Activated CD8-positive, alpha-beta memory T cell treated with anti-CD3 and anti-CD28 coated beads for 4 hours (primary cell): ENCODE measurements around the gene SMDT1.
"Not testable (repeated sequence)": the region's sequence is repeated elsewhere in the genome, so short reads cannot be mapped to it uniquely, and the experiment has no call there.

Source experiments
- DNase-seq, 2 donors: peaks; one replicate each; pipeline ENCODE4 v3.0.0-alpha.2; 2020; ENCODE audit warnings: low read depth in 2 of 2

Gene SMDT1

GRCh38 chr22:42070517-42071422 is 8.7 kb upstream of the SMDT1 start, which contains the start of gene NAGA:
Gene NAGA, minus strand, starts transcription at chr22:42070812. Its CDS starts 515 bp downstream, at chr22:42070297.
- peak; percentile 63 to 80 for DNase-seq

- not testable (repeated sequence) for DNase-seq
Measured at GRCh38 chr22:42071508-42071907, 8.0 kb upstream of the SMDT1 start.

- no peak for DNase-seq
Measured at GRCh38 chr22:42072606-42073330, 6.7 kb upstream of the SMDT1 start.

GRCh38 chr22:42073621-42074041 is 5.9 kb upstream of the SMDT1 start:
- DNase-seq: no peak

GRCh38 chr22:42074132-42074811 is 5.2 kb upstream of the SMDT1 start, which contains the start of gene PHETA2:
Gene PHETA2, plus strand, starts transcription at chr22:42074248. Its CDS starts 3,046 bp downstream, at chr22:42077294.
- DNase-seq: no peak

GRCh38 chr22:42074846-42075676 is 4.4 kb upstream of the SMDT1 start:
- DNase-seq: no peak

- DNase-seq: no peak
Measured at GRCh38 chr22:42076764-42077485, 2.6 kb upstream of the SMDT1 start.

GRCh38 chr22:42077486-42078125 is 1.9 kb upstream of the SMDT1 start:
- no peak for DNase-seq

- DNase-seq: no peak
Measured at GRCh38 chr22:42078469-42079318, 806 bp upstream of the SMDT1 start.

GRCh38 chr22:42080287-42080686 is 787 bp downstream of the SMDT1 start:
- no peak for DNase-seq

- no peak for DNase-seq
Measured at GRCh38 chr22:42083119-42083518, 3.6 kb downstream of the SMDT1 start.

GRCh38 chr22:42084874-42085273 is 5.4 kb downstream of the SMDT1 start:
- DNase-seq: no peak

GRCh38 chr22:42086051-42086450 is 6.6 kb downstream of the SMDT1 start:
- no peak for DNase-seq

- peak; percentile 95 to 99 for DNase-seq
Measured at GRCh38 chr22:42090596-42091454, 11.3 kb downstream of the SMDT1 start, which contains the start of gene NDUFA6. Gene NDUFA6, minus strand, starts transcription at chr22:42090772. Its CDS starts 28 bp downstream, at chr22:42090744.

- DNase-seq: no peak
Measured at GRCh38 chr22:42091455-42091782, 11.9 kb downstream of the SMDT1 start.

GRCh38 chr22:42101199-42101598 is 21.7 kb downstream of the SMDT1 start:
- DNase-seq: no peak

GRCh38 chr22:42104332-42104860 is 24.9 kb downstream of the SMDT1 start:
- not testable (repeated sequence) for DNase-seq

GRCh38 chr22:42108848-42109247 is 29.3 kb downstream of the SMDT1 start:
- no peak for DNase-seq
